ENCODE results near the gene GRIN2C. TPM values are rescaled to one million over a fixed set of nuclear protein-coding genes. Genes with fewer than 3 reads are reported as not detected.

Gene GRIN2C
- total RNA-seq, 4 donors from 2014 or later: 0.13 TPM; not detected in 3

- no peaks in the 10 kb centered on the region for H3K36me3 ChIP-seq
- no peak overlapping the region for H3K27ac ChIP-seq
- H3K27me3 ChIP-seq: peaks cover 29% of the 10 kb centered on the region
- peaks cover 18% of the 10 kb centered on the region for H3K4me1 ChIP-seq
- DNase-seq (ENCODE audit: low spot score in 2 of 2): no peak
- no peaks in the 10 kb centered on the region for H3K9me3 ChIP-seq
- no CpG with 5 or more reads among the region's 16 CpGs for WGBS
- H3K4me3 ChIP-seq: no peak overlapping the region
- TF ChIP-seq POLR2A (IDR thresholded peaks at IDR 0.05): no peak
- no peak for TF ChIP-seq EP300 (IDR thresholded peaks at IDR 0.05)
- no peak for TF ChIP-seq CTCF (IDR thresholded peaks at IDR 0.05)
- TF ChIP-seq POLR2AphosphoS5 (IDR thresholded peaks at IDR 0.05): no peak
Measured at GRCh38 chr17:74846621-74847020, 13.1 kb downstream of the GRIN2C start.

- peak overlapping the region; percentile 45 for H3K4me3 ChIP-seq
- 3% methylated on average over 6 of the region's 26 CpGs for WGBS
- TF ChIP-seq CTCF (IDR thresholded peaks at IDR 0.05) (no peak), POLR2A (IDR thresholded peaks at IDR 0.05) (no peak), EP300 (IDR thresholded peaks at IDR 0.05) (no peak), POLR2AphosphoS5 (IDR thresholded peaks at IDR 0.05) (no peak)
- H3K9me3 ChIP-seq: no peaks in the 10 kb centered on the region
- no peak overlapping the region for H3K27ac ChIP-seq
- peaks cover 37% of the 10 kb centered on the region for H3K4me1 ChIP-seq
- no peaks in the 10 kb centered on the region for H3K36me3 ChIP-seq
- DNase-seq (ENCODE audit: low spot score in 2 of 2): no peak
- H3K27me3 ChIP-seq: peaks cover 5% of the 10 kb centered on the region
Measured at GRCh38 chr17:74843352-74843627, 16.4 kb downstream of the GRIN2C start.

- DNase-seq (ENCODE audit: low spot score in 2 of 2): no peak
- peaks cover 5% of the 10 kb centered on the region for H3K27me3 ChIP-seq
- WGBS: 4% methylated on average over 9 of the region's 88 CpGs
- no peaks in the 10 kb centered on the region for H3K36me3 ChIP-seq
- peak overlapping the region; percentile 45 for H3K4me3 ChIP-seq
- TF ChIP-seq CTCF (IDR thresholded peaks at IDR 0.05): peak; percentile 22 to 61
- TF ChIP-seq EP300 (IDR thresholded peaks at IDR 0.05): no peak
- H3K9me3 ChIP-seq: no peaks in the 10 kb centered on the region
- peaks cover 37% of the 10 kb centered on the region for H3K4me1 ChIP-seq
- H3K27ac ChIP-seq: no peak overlapping the region
Measured at GRCh38 chr17:74842599-74843351, 16.9 kb downstream of the GRIN2C start.

- peaks cover 4% of the 10 kb centered on the region for H3K36me3 ChIP-seq
- TF ChIP-seq EP300 (IDR thresholded peaks at IDR 0.05) (no peak), POLR2AphosphoS5 (IDR thresholded peaks at IDR 0.05) (no peak), CTCF (IDR thresholded peaks at IDR 0.05) (no peak), POLR2A (IDR thresholded peaks at IDR 0.05) (no peak)
- peaks cover 5% of the 10 kb centered on the region for H3K27me3 ChIP-seq
- peak overlapping the region; percentile 45 for H3K4me3 ChIP-seq
- no peaks in the 10 kb centered on the region for H3K9me3 ChIP-seq
- H3K27ac ChIP-seq: no peak overlapping the region
- DNase-seq (ENCODE audit: low spot score in 2 of 2): no peak
- H3K4me1 ChIP-seq: peaks cover 37% of the 10 kb centered on the region
- WGBS: 49% methylated on average over 6 of the region's 8 CpGs
Measured at GRCh38 chr17:74842146-74842598, 17.5 kb downstream of the GRIN2C start.

- Histone ChIP-seq H3K27ac (no peak overlapping the region), H3K27me3 (peaks cover 5% of the 10 kb centered on the region), H3K9me3 (no peaks in the 10 kb centered on the region), H3K4me1 (peaks cover 37% of the 10 kb centered on the region), H3K36me3 (peaks cover 14% of the 10 kb centered on the region), H3K4me3 (no peak overlapping the region)
- WGBS: 19% methylated on average over 8 of the region's 13 CpGs
- TF ChIP-seq EP300 (IDR thresholded peaks at IDR 0.05) (no peak), POLR2A (IDR thresholded peaks at IDR 0.05) (no peak), CTCF (IDR thresholded peaks at IDR 0.05) (no peak), POLR2AphosphoS5 (IDR thresholded peaks at IDR 0.05) (no peak)
- DNase-seq (ENCODE audit: low spot score in 2 of 2): no peak
Measured at GRCh38 chr17:74840989-74841666, 18.6 kb downstream of the GRIN2C start.
